ENCODE data around the gene EEF2KMT.
"Not testable (repeated sequence)": the region's sequence is repeated elsewhere in the genome, so short reads cannot be mapped to it uniquely, and the experiment has no call there.

The EEF2KMT gene

DNA sequence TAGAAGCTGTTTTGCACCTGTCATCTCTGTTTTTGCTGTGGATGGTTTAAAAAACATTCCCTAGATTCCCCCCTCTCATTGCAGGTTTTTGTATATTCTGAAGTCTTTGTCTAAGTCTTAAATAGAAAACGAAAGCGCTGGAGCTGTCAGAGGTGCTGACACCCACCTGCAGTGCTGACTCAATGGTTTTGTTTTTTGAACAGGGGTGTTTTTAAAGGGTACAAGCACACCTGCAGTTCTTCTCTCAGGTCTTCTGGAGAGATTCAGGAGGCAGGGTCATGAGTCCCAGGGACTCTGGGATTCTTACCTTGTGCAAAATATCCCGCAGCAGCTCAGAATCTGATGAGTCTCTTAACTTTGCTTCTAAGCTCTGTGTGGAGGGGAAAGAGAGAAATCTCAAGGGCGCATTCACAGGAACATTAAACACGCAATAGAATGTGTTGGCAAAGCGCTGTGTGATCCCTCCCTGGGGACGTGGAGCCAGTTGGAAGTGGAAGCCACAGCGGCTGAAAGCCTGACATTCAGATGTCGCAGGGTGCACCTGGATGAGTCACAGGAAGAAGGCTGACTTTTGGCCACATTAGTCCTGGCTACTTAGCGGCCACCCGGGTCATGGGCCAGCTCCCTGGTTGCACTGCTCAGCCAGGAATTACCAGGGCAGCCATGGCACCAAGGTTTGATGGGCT lies 2.3 kb downstream of the EEF2KMT start:
- not testable (repeated sequence) for DNase-seq

DNA sequence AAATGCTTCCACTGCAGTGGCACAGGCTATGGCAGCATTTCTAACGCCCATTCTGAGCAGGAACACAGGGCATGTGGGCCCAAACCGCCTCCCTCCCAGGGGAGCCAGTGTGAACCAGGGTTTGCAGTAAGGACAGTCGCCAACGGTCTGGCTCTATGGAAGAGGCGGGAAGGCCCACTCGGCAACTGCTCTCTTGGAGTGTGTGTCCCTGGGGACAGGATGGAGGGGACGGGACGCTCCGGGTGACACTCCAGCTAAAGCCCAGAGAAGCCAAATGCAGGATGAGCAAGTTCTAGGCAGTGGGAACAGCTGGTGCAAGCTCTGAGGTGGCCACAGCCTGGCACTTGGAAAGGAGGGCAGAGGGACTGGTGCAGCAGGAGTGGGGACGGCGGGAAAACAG lies 3.8 kb downstream of the EEF2KMT start:
- not testable (repeated sequence) for DNase-seq

DNA sequence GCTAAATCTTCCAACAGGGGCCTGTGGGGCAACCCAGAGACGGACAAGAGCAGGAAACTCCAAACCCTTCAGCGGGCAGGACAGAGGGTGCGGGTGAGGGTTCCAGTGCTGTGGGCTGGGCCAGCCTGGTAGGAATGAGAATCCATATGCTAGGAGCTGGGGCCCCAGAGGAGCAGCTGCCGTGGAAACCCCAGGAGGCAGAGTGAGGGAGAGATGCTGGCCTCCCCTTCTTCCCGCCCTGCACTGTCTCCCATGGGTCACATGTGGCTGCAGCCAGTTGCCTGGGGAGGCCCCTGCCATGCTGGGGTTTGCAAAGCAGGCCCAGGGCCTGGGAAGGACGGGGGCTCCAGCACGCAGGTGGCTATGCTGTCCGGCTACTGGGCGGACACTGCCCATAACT lies 4.5 kb downstream of the EEF2KMT start:
- DNase-seq = not testable (repeated sequence)

DNA sequence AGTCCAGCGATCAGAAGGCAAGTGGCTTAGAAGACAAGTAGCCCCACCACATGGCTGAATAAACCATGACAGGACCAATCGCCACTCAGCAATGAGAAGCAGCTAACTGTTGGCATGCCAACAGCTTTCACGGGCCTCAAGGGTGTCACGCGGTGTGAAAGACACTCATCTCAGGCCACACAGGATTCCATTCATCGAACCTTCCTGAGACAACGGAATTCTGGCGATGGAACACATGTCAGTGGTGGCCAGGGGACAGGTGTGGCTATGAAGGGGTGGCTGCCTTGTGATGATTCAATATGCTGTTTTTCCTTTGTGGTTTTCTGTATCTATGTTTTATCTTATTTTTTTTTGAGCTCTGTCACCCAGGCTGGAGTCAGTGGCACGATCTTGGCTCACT lies 7.0 kb downstream of the EEF2KMT start:
- DNase-seq = not testable (repeated sequence)

DNA sequence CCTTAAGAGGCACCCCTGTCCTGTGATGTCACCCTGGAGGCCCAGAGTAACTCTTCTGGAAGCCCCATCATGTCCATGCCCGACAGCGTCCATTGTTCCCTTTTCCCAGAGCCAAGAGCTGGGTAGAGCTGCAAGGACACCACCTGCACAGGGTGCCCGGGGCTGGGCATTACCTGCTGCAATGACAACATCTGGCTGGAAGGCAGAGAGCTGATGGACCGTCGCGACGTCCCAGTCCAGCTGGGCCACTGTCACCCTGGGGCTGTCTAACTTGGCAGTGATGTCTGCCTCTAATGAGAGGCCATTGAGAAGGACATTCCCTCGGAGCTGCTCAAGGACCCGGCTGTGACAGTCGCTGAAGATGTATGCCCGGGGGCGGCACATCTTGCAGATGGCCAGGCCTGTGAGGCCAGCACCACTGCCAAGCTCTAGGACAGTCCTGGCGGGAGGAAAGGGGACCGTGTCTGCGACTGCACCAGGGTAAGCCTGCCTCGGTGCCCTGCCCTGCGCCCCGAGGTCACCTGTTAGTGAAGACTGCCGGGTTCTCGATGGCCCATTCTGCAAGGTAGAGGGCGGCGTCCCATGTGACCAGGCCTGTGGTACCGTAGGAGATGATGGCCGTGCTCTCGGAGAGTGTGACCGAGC lies 7.6 kb downstream of the EEF2KMT start:
- not testable (repeated sequence) for DNase-seq

DNA sequence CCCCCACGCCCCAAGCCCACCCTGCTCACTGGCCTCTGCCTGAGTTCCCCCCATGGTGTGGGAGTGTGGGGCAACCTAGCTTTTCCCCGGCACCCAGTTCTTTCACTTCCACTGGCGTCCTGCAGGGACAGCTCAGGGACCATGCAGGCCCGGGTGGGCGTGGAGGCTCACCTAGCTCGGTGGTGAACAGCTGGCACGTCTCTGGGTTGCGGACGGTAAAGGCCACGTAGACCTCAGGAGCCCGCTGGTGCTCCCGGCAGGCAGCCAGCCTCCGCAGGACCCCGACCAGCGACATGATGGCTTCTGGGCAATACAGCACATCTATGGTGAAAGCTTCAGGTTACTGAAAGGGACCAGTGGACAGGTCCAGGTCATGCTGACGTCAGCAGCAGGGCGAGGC lies 8.7 kb downstream of the EEF2KMT start:
- DNase-seq = not testable (repeated sequence)

DNA sequence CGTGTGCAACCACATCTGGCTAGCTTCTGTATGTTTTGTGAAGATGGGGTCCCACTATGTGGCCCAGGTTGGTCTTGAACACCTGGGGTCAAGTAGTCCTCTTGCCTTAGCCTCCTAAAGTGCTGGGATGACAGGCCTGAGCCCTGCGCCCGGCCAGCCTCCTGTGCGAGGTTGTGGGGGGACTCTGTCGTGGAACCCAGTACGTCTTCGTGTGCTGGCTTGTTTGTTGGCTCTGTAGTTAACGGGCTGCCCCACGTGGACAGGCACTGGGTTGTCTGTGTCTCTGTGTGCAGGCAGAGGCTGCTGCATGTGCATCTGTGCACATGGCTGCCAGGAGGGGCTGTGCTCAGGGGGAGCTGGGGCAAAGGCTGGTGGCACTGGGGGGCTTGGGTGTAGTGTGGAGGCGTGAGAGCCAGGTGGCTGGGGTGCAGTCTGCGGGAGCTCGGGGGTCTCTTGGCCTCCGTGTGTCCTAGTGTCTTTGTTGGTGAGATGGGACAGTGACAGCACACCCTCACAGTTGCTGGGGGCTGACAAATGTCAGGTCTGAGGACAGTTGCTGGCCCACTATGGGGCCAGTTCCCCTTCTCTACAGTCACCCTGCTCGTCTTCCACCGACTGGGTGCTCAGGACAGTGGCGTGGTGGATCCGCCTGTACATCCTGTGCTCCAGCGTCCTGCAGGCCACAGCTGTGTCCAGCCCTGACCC lies 9.4 kb downstream of the EEF2KMT start:
- not testable (repeated sequence) for DNase-seq

DNA sequence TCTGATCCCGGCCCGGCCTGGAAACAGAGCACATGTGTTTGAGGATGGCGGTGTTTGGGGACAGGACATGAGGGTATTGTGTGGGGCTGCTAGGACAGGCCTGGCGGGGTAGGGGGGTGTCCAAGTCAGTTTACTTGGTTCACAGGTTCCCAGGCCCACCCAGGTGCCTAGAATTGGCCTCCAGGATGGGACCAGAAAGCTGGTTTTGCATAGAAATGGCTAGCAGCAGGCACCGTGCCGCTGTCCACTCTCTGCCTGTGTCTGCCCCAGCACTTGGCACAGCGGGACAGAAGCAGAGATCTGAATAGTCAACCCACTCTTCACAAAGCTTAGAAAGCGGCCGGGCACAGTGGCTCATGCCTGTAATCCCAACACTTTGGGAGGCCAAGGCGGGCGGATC lies 11.9 kb downstream of the EEF2KMT start:
- not testable (repeated sequence) for DNase-seq

DNA sequence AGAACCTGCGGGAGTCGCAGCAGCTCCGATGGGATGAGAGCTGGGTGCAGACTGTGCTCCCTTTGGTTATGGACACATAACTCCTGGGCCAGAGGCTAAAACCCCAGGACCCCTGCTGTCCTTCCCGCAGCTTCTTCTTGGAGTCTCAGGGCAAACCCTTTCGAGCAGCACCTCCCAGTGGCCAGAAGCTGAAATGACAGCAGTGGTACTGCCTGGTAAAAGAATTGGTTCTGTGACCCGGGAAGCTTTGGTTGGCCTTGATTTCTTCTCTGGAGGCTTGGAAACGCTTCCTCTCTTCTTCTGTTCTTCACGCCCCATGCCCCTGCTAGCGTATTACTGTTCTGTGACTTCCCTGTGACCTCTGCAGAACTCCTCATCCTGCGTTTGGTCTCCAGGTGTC lies 12.8 kb downstream of the EEF2KMT start:
- peak; percentile 18 for DNase-seq

DNA sequence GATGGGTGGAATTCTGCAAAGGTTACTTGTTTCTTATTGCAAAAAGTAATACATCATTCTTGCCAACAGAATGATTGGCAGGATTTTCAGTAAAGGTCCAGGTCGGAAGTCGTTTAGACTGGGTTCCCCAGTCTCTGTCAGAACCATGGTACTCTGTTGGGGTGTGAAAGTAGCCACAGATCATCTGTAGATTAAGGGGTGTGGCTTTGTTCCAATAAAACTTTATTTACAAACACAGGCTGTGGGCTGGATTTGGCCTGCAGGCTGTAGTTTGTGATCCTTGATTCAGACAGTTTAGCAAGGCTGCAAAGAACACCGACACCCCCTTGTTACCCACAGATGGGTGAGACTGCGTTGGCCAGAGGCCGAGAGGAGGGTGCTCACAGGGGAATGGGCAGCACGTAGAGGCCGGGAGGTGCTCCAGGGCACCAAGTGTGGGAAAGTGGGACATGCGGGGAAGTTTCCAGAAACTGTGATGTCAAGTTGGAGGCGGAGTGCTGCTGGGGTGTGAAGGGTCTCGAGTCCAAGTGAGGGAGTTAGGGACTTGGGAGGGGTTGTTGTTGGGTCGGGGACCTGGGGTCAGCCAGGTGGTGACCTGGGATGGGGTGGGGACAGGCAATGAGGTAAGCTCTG lies 13.4 kb downstream of the EEF2KMT start:
- not testable (repeated sequence) for DNase-seq

DNA sequence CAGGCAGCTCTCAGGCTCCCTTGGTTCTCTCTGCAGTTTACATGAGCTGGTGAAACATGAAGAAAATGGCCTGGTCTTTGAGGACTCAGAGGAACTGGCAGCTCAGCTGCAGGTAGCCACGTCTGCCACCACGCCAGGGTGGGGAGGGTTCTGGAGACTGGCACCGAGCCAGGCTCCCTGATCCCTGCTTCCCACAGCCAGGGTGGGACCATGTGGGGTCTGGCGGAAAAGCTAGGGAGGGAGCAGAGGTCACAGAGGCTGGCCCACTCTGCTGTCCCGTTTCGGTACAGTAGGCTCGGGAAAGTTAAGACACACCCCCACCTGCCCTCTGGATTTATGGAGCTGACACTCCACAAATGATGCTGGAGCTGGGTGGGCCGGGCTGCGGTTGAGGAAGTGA lies 13.9 kb downstream of the EEF2KMT start:
- not testable (repeated sequence) for DNase-seq

DNA sequence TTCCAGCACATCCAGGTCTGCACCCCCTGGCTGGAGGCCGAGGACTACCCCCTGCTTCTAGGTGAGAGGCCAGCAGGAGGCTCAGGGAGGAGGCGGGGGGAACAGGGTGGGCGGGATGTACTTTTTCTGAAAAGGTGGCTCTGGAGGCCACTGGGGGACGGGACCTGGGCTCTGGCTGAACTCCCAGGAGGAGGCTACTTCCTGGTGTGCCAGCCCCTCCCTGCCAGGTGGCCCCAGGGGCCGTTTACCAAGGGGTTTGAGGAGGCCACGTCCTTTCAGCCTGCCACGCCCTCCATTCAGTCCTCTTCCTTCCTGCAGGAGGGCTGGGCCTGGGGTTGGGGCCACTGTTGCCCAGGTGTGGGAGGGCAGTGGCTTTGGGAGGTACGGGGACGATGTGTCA lies 16.6 kb downstream of the EEF2KMT start:
- not testable (repeated sequence) for DNase-seq

DNA sequence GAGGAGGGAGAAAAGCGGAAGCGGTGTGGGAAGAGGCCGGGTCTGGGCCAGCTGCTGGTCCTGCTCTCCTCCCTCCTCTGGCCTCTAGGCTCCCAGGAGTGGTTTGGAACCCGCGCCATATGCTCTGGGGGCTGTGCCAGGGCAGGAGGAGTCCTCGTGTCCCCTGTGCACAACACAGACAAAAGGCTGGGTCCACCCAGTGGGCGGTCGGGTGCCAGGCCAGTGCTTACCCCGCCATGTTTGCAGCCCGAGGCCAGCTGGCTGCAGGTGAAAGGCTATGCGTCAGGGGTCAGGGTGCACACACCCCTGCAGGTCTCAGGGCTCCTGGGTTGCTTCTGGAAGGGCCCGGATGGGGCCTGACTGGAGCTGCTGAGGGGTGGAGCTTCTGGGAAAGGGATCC lies 17.1 kb downstream of the EEF2KMT start:
- not testable (repeated sequence) for DNase-seq

DNA sequence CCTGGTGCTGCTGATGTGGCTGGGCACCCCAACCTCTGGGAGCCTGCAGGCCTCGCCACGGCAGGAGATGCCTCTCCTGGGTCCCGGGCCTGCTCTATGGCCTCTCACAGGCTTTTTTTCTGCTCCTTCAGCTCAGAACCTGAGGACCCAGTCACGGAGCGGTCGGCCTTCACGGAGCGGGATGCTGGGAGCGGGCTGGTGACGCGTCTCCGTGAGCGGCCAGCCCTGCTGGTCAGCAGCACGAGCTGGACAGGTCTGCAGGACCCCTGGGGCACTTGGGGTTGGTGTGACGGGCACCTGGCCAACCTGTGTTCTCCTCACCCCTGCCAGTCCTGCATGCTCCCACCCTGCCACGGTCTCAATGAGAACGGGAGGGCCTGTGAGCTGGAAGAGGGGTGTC lies 19.0 kb downstream of the EEF2KMT start:
- DNase-seq = no peak

DNA sequence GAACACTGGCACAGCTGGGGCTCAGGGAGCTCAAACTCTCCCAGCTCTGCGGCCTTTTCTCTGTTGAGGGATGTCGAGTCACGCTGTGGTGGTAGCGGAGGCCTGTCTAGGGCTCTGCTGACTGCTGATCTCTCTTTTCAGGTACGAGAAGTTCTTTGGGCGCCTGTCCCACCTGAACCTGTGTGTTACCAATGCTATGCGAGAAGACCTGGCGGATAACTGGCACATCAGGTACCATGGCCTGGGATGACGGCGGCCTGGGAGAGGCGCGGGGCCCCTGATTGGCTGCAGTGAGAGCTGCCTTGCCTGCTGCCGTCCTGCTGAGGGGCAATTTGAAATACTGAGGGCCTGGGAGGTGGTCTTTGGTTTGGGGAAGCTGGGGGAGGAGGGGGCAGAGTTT lies 20.3 kb downstream of the EEF2KMT start:
- DNase-seq = no peak

DNA sequence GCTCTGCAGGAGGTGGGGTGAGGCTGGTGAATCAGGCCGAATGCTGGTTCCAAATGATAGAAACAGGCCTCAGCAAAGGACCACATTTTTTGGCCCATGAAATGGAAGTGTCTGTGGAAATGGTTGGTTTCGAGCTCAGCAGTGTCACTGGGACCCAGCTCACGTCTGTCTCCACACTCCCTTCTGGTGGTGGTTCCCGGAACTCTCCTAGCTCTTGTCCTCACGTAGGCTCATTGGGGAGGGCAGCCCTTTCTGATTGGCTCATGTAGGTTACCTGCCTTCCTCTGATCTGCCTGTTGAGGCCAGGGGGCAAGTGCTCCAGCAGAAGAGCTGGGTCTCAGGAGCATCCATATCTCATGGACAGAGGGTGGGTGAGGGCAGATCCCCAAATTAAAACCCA lies 22.0 kb downstream of the EEF2KMT start:
- DNase-seq = no peak

DNA sequence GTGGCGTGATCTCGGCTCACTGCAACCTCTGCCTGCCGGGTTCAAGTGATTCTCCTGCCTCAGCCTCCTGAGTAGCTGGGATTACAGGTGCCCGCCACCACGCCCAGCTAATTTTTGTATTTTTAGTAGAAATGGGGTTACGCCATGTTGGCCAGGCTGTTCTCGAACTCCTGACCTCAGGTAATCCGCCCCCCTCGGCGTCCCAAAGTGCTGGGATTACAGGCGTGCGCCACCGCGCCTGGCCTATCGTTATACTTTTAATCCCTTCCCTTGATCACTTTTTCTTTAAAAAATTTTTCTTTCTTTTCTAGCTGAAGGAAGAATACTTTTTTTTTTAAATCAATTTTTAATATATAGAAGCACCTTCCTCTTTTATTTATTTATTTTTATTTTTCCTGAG lies 23.8 kb downstream of the EEF2KMT start:
- not testable (repeated sequence) for DNase-seq

DNA sequence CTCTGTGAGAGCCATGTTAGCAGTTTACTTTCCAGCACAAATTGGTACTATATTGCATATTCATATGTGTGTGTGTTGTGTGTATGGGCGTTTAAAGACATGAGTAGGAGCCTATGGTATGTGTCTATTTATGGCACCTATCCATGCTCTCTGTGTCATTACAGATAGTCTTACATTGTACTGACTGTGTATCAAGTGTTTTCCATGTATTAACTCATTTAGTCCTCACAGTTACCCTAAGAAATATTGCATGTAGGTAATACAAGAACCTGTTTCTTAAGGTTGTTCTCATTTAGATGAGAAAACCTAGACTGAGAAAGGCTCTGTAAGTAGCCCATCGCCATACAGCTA lies 24.3 kb downstream of the EEF2KMT start:
- no peak for DNase-seq

DNA sequence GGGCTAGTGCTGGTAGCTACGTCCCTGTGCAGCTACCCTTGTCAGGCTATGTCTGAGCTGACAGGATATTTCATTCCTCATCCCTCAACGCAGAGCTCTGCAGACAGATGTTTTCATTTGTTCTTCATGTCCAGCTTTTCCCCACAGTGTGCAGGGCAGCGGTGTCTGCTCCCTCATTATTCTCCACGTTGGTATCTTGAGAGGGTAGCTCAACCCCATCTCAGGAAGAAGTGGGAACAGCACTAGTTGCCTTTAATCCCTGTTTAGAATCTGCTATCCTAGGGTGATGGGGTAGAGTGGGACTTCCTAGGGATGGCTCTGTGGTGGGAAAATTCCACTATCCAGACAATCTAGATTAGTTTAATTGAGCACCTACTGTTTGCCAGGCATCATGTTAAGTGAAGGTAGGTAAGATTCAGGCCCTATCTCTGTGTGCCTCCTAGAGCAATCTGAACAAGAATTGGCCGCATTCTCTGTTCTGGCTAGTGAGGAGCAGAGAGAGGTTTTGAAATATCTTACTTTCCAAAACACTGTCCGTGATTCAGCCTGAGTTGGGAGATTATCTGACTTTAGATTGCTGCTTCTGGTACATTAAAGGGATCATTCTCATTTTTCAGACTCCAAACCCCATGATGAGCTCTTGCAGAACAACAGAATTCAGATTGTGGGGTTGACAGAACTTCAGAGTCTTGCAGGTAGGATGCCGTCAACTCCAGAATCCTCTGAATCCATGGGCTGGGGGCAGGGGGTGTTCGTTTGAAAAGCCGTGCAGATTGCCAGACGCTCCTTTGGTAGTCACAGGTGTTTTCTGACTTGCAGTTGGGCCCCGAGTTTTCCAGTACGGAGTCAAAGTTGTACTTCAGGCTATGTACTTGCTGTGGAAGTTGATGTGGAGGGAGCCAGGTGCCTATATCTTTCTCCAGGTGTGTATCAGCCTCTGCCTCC lies 25.0 kb downstream of the EEF2KMT start:
- no peak for DNase-seq

DNA sequence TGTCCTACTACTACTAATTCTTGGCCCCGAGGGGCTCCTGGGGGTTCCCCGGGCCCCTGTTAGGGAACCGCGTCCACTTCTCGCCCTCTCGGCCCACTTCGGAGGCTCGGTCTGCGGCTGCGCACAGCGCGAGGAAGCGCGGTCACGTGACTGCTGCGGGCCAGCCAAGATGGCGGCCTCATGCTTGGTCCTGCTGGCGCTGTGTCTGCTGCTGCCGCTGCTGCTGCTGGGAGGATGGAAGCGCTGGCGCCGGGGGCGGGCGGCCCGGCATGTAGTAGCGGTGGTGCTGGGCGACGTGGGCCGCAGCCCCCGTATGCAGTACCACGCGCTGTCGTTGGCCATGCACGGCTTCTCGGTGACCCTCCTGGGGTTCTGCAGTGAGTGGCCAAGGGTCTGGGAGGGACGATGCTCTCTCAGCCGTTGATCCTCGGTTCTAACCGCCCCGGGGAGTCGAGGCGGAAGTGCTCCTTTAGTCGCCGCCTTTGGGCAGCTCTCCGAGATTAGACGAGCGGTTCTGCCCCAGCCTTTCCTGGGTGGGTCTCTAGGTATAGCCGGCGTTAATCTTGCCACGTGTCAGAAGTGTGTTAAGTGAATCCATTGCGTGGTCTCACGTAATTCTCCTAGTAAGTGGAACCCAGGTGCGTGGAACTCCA lies 25.8 kb downstream of the EEF2KMT start, which contains the start of gene ALG1:
TSS of gene ALG1 (plus strand) at position 163 of the 653 bp plus-strand sequence. CDS start at position 170, 7 bp downstream.
- DNase-seq = peak; percentile 49

DNA sequence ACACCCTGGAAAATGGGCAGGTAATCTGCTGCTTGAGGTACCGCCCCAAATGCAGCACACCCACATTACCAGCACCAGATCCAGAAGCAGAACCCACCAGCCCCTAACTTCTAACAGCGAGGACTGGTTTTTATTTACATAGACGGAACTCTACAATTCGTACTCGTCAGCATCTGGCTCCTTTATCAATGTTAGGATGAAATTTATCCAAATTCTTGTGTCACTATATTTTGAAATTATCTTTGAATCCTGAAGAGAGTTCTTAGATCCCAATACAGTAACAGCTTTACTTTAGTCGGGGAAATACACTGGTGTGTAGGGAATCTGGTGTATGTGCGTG lies 26.3 kb downstream of the EEF2KMT start:
- DNase-seq = no peak
